Activated CD4-positive, alpha-beta T cell treated with anti-CD3 and anti-CD28 coated beads for 36 hours (primary cell): ENCODE measurements around the gene C1QTNF2. TPM values are rescaled to one million over a fixed set of nuclear protein-coding genes. Genes with fewer than 3 reads are reported as not detected.
"Not testable (repeated sequence)": the region's sequence is repeated elsewhere in the genome, so short reads cannot be mapped to it uniquely, and the experiment has no call there.

Source experiments
- ATAC-seq: fragments of 200-7000 bp; cut with Tn5 transposase; one replicate; pipeline ENCODE4 v1.10.0; 2021; ENCODE audit warnings: mild to moderate bottlenecking, moderate library complexity
- CTCF ChIA-PET: fragments of 350-600 bp; sonication (Branson Sonifier 250); formaldehyde crosslinking; loops from one replicate; lab custom pipeline; 2021; ENCODE audit warnings: antibody characterized with exemption; lab: Charles Lee
- POLR2A ChIA-PET: fragments of 350-600 bp; sonication (Branson Sonifier 250); formaldehyde crosslinking; loops from one replicate; lab custom pipeline; 2021; ENCODE audit warnings: antibody characterized with exemption, inconsistent platforms; lab: Charles Lee
- DNase-seq: peaks from one replicate; pipeline ENCODE4 v3.0.0-alpha.2; 2020
- H3K27ac Mint-ChIP-seq: one replicate; pipeline ENCODE4 v1.8.0; 2021; ENCODE audit warnings: mixed read lengths
- H3K27me3 Mint-ChIP-seq: one replicate; pipeline ENCODE4 v1.8.0; 2021; ENCODE audit warnings: mixed read lengths
- H3K36me3 Mint-ChIP-seq: one replicate; pipeline ENCODE4 v1.8.0; 2021; ENCODE audit warnings: low read depth, mixed read lengths
- H3K4me1 Mint-ChIP-seq: one replicate; pipeline ENCODE4 v1.8.0; 2021; ENCODE audit warnings: mixed read lengths
- H3K4me3 Mint-ChIP-seq: one replicate; pipeline ENCODE4 v1.8.0; 2021; ENCODE audit warnings: mild to moderate bottlenecking, moderate library complexity, mixed read lengths
- H3K9me3 Mint-ChIP-seq: one replicate; pipeline ENCODE4 v1.8.0; 2021; ENCODE audit warnings: low read depth, mixed read lengths
- intact Hi-C, 2 experiments: fragments of 100-400 bp; cut with DNase I in 1 of 2; cut with micrococcal nuclease in 1 of 2; formaldehyde crosslinking; loops; one replicate each; pipeline versions ENCODE4 v1.14.2 to v1.15.1; 2022 to 2024; cut with DNase I, micrococcal nuclease
- total RNA-seq, 2 experiments: library from RNA; stranded (reverse); gene quantifications; one replicate each; pipeline ENCODE4 v1.2.3, GENCODE V29; 2021

The C1QTNF2 gene
- total RNA-seq, 2 experiments from 2014 or later = not detected

GRCh38 chr5:160341309-160341870 lies 29.0 kb downstream of the C1QTNF2 start:
- DNase-seq (no peak), ATAC-seq (no peak)
- Mint-ChIP-seq H3K27ac (no peak overlapping the region), H3K36me3 (no peaks in the 10 kb centered on the region), H3K4me3 (no peak overlapping the region), H3K27me3 (no peaks in the 10 kb centered on the region), H3K9me3 (no peaks in the 10 kb centered on the region), H3K4me1 (no peaks in the 10 kb centered on the region)
- CTCF ChIA-PET = no interaction called here
- intact Hi-C loops = loop anchor here in 1 of 2 experiments (10.0 kb wide), 1 partner anchor 1057 kb away; no protein-coding TSS in a partner anchor
- POLR2A ChIA-PET = no interaction called here

- H3K27ac Mint-ChIP-seq, H3K9me3 Mint-ChIP-seq, H3K36me3 Mint-ChIP-seq, ATAC-seq, DNase-seq, H3K27me3 Mint-ChIP-seq, POLR2A ChIA-PET, H3K4me3 Mint-ChIP-seq, CTCF ChIA-PET, H3K4me1 Mint-ChIP-seq: not testable (repeated sequence)
- intact Hi-C loops = loop anchor here in 1 of 2 experiments (10.0 kb wide), 1 partner anchor 1056 kb away; no protein-coding TSS in a partner anchor
Observed at GRCh38 chr5:160340513-160340912, 29.9 kb downstream of the C1QTNF2 start.

- intact Hi-C loops = loop anchor here in 1 of 2 experiments (10.0 kb wide), 1 partner anchor 1055 kb away; no protein-coding TSS in a partner anchor
- POLR2A ChIA-PET = no interaction called here
- peak; percentile 53 for ATAC-seq
- Mint-ChIP-seq H3K27me3 (no peaks in the 10 kb centered on the region), H3K9me3 (no peaks in the 10 kb centered on the region), H3K4me3 (no peak overlapping the region), H3K27ac (no peak overlapping the region), H3K36me3 (no peaks in the 10 kb centered on the region), H3K4me1 (no peaks in the 10 kb centered on the region)
- DNase-seq = no peak
- CTCF ChIA-PET = no interaction called here
Observed at GRCh38 chr5:160339406-160340130, 30.9 kb downstream of the C1QTNF2 start.

- H3K27ac Mint-ChIP-seq, POLR2A ChIA-PET, CTCF ChIA-PET, H3K4me3 Mint-ChIP-seq, H3K27me3 Mint-ChIP-seq, DNase-seq, ATAC-seq, H3K9me3 Mint-ChIP-seq, H3K36me3 Mint-ChIP-seq, intact Hi-C loops, H3K4me1 Mint-ChIP-seq: not testable (repeated sequence)
Observed at GRCh38 chr5:160334716-160335115, 35.7 kb downstream of the C1QTNF2 start.

- Mint-ChIP-seq H3K9me3 (no peaks in the 10 kb centered on the region), H3K27ac (no peak overlapping the region), H3K27me3 (peaks cover 3% of the 10 kb centered on the region), H3K36me3 (no peaks in the 10 kb centered on the region), H3K4me1 (peaks cover 7% of the 10 kb centered on the region), H3K4me3 (no peak overlapping the region)
- DNase-seq (no peak), ATAC-seq (no peak)
- ChIA-PET POLR2A (no interaction called here), CTCF (no interaction called here)
- intact Hi-C loops = no loop called here
Observed at GRCh38 chr5:160333721-160334120, 36.7 kb downstream of the C1QTNF2 start.

GRCh38 chr5:160330212-160330611 lies 40.2 kb downstream of the C1QTNF2 start:
- no peaks in the 10 kb centered on the region for H3K9me3 Mint-ChIP-seq
- POLR2A ChIA-PET = no interaction called here

GRCh38 chr5:160327818-160328217 lies 42.6 kb downstream of the C1QTNF2 start:
- ChIA-PET CTCF (no interaction called here), POLR2A (no interaction called here)
- no peaks in the 10 kb centered on the region for H3K36me3 Mint-ChIP-seq
- DNase-seq (no peak), ATAC-seq (no peak)
- H3K27ac Mint-ChIP-seq = no peak overlapping the region
- no peak overlapping the region for H3K4me3 Mint-ChIP-seq
- H3K27me3 Mint-ChIP-seq = no peaks in the 10 kb centered on the region
- intact Hi-C loops = no loop called here
- no peaks in the 10 kb centered on the region for H3K9me3 Mint-ChIP-seq
- H3K4me1 Mint-ChIP-seq = peaks cover 7% of the 10 kb centered on the region

More at GRCh38 chr5:160330212-160330611, 40.2 kb downstream of the C1QTNF2 start:
- peaks cover 7% of the 10 kb centered on the region for H3K4me1 Mint-ChIP-seq
- peaks cover 3% of the 10 kb centered on the region for H3K27me3 Mint-ChIP-seq
- no peak overlapping the region for H3K4me3 Mint-ChIP-seq
- DNase-seq = peak; percentile 25
- H3K36me3 Mint-ChIP-seq = no peaks in the 10 kb centered on the region
- H3K27ac Mint-ChIP-seq = peak overlapping the region; percentile 55
- CTCF ChIA-PET = no interaction called here
- intact Hi-C loops = no loop called here
- peak; percentile 51 for ATAC-seq

- Mint-ChIP-seq H3K9me3 (no peaks in the 10 kb centered on the region), H3K4me3 (no peak overlapping the region), H3K36me3 (no peaks in the 10 kb centered on the region), H3K27me3 (no peaks in the 10 kb centered on the region), H3K4me1 (peaks cover 7% of the 10 kb centered on the region), H3K27ac (no peak overlapping the region)
- intact Hi-C loops = no loop called here
- ATAC-seq (no peak), DNase-seq (no peak)
- CTCF ChIA-PET = no interaction called here
- POLR2A ChIA-PET = interaction anchor here (0.6 kb wide), 1 partner anchor 86 kb away, joined by 3 read pairs; no protein-coding TSS in a partner anchor
Observed at GRCh38 chr5:160326981-160327380, 43.4 kb downstream of the C1QTNF2 start.

- Mint-ChIP-seq H3K4me1 (peaks cover 7% of the 10 kb centered on the region), H3K4me3 (no peak overlapping the region)
Observed at GRCh38 chr5:160325716-160326115, 44.7 kb downstream of the C1QTNF2 start.

GRCh38 chr5:160324886-160325285 lies 45.5 kb downstream of the C1QTNF2 start:
- Mint-ChIP-seq H3K27me3 (peaks cover 1% of the 10 kb centered on the region), H3K4me1 (peaks cover under 1% of the 10 kb centered on the region), H3K36me3 (no peaks in the 10 kb centered on the region), H3K9me3 (no peaks in the 10 kb centered on the region), H3K4me3 (no peak overlapping the region), H3K27ac (no peak overlapping the region)
- ChIA-PET POLR2A (no interaction called here), CTCF (interaction anchor here (0.7 kb wide), 1 partner anchor 20 kb away, joined by 3 read pairs; no protein-coding TSS in a partner anchor)
- ATAC-seq (no peak), DNase-seq (no peak)
- intact Hi-C loops = no loop called here

More at GRCh38 chr5:160325716-160326115, 44.7 kb downstream of the C1QTNF2 start:
- DNase-seq (no peak), ATAC-seq (no peak)
- intact Hi-C loops = no loop called here
- CTCF ChIA-PET = interaction anchor here (0.7 kb wide), 1 partner anchor 19 kb away, joined by 3 read pairs; no protein-coding TSS in a partner anchor
- H3K27ac Mint-ChIP-seq = no peak overlapping the region
- no peaks in the 10 kb centered on the region for H3K27me3 Mint-ChIP-seq
- H3K36me3 Mint-ChIP-seq = no peaks in the 10 kb centered on the region
- no peaks in the 10 kb centered on the region for H3K9me3 Mint-ChIP-seq
- POLR2A ChIA-PET = no interaction called here

GRCh38 chr5:160318409-160318808 lies 52.0 kb downstream of the C1QTNF2 start:
- Mint-ChIP-seq H3K36me3 (no peaks in the 10 kb centered on the region), H3K4me1 (no peaks in the 10 kb centered on the region), H3K4me3 (no peak overlapping the region), H3K27me3 (peaks cover 23% of the 10 kb centered on the region), H3K9me3 (no peaks in the 10 kb centered on the region), H3K27ac (no peak overlapping the region)
- intact Hi-C loops = no loop called here
- ChIA-PET POLR2A (no interaction called here), CTCF (interaction anchor here (0.6 to 0.8 kb wide), 2 partner anchors 20 to 431 kb away, joined by 3 read pairs; no protein-coding TSS in a partner anchor)
- no peak for ATAC-seq
- no peak for DNase-seq

GRCh38 chr5:160317434-160317833 lies 53.0 kb downstream of the C1QTNF2 start:
- intact Hi-C loops = no loop called here
- H3K36me3 Mint-ChIP-seq = no peaks in the 10 kb centered on the region
- ATAC-seq (no peak), DNase-seq (no peak)
- no peak overlapping the region for H3K4me3 Mint-ChIP-seq
- ChIA-PET POLR2A (no interaction called here), CTCF (no interaction called here)
- H3K27me3 Mint-ChIP-seq = peaks cover 32% of the 10 kb centered on the region
- no peaks in the 10 kb centered on the region for H3K9me3 Mint-ChIP-seq
- no peak overlapping the region for H3K27ac Mint-ChIP-seq
- H3K4me1 Mint-ChIP-seq = peaks cover 4% of the 10 kb centered on the region
